ENCODE measurements around the gene EIF3J.

- TF ChIP-seq REST (IDR thresholded peaks at IDR 0.05; ENCODE audit: borderline replicate concordance) (no peak), CTCF (IDR thresholded peaks at IDR 0.05; ENCODE audit: poor library complexity, severe bottlenecking) (no peak), EZH2 (IDR thresholded peaks at IDR 0.05; ENCODE audit: borderline replicate concordance, insufficient read depth, low read length, poor library complexity, severe bottlenecking) (no peak), POLR2AphosphoS5 (IDR thresholded peaks at IDR 0.05) (no peak)
Observed at GRCh38 chr15:44606740-44607139, 69.8 kb downstream of the EIF3J start.
